PC-9 (cell line): ENCODE measurements around the gene OTP. TPM values are rescaled to one million over a fixed set of nuclear protein-coding genes. Genes with fewer than 3 reads are reported as not detected.

Experiments used
- BruUV-seq: library from RNA; stranded (reverse); fragments of 400-500 nt; replicated peaks from 2 replicates; lab custom pipeline; 2021; lab: Mats Ljungman, UMichigan
- CTCF ChIA-PET: fragments of 300-600 bp; sonication (Branson Sonifier 250); formaldehyde crosslinking; loops from one replicate; lab custom pipeline; 2022; ENCODE audit warnings: antibody characterized with exemption; lab: Charles Lee
- POLR2A ChIA-PET: fragments of 300-600 bp; sonication (Branson Sonifier 250); formaldehyde crosslinking; loops from one replicate; lab custom pipeline; 2022; ENCODE audit warnings: antibody characterized with exemption; ENCODE audit not compliant: unreplicated experiment; lab: Charles Lee
- DNase-seq, 2 experiments: peaks; one replicate each; pipeline versions ENCODE4 v3.0.0 to v3.0.0-alpha.2; 2015 to 2022; ENCODE audit warnings: mixed read lengths in 1 of 2
- H2AFZ ChIP-seq: fragments of 200-600 bp; sonication (generic); 2 replicates; pipeline ENCODE4 v1.8.1; 2017; ENCODE audit warnings: antibody characterized with exemption
- H3F3A ChIP-seq: fragments of 200-600 bp; sonication (generic); 2 replicates; pipeline ENCODE4 v1.8.1; 2017; ENCODE audit warnings: antibody characterized with exemption, mild to moderate bottlenecking, low read depth; ENCODE audit not compliant: insufficient read depth
- H3K27ac ChIP-seq: fragments of 200-600 bp; sonication (generic); 2 replicates; pipeline ENCODE4 v1.6.1; 2016; ENCODE audit warnings: mixed run types
- H3K27me3 ChIP-seq: fragments of 200-600 bp; sonication (generic); 2 replicates; pipeline ENCODE4 v1.6.1; 2016; ENCODE audit warnings: low read depth, mixed run types; ENCODE audit not compliant: insufficient read depth
- H3K36me3 ChIP-seq: fragments of 200-600 bp; sonication (generic); 2 replicates; pipeline ENCODE4 v1.6.1; 2016; ENCODE audit warnings: low read depth, mixed run types
- H3K4me1 ChIP-seq: fragments of 200-600 bp; sonication (generic); replicated peaks from 2 replicates; pipeline ENCODE4 v1.6.1; 2016; ENCODE audit warnings: mixed run types; ENCODE audit not compliant: insufficient read depth
- H3K4me2 ChIP-seq: fragments of 200-600 bp; sonication (generic); 2 replicates; pipeline ENCODE4 v1.6.1; 2017; ENCODE audit warnings: mixed run types
- H3K4me3 ChIP-seq: fragments of 200-600 bp; sonication (generic); 2 replicates; pipeline ENCODE4 v1.6.1; 2016; ENCODE audit warnings: mixed run types
- H3K79me2 ChIP-seq: fragments of 200-600 bp; sonication (generic); 2 replicates; pipeline ENCODE4 v1.6.1; 2017; ENCODE audit warnings: low read depth, mixed run types
- H3K9me2 ChIP-seq: fragments of 200-600 bp; sonication (generic); 2 replicates; pipeline ENCODE4 v1.8.1; 2017; ENCODE audit warnings: mild to moderate bottlenecking; ENCODE audit not compliant: insufficient read depth
- H3K9me3 ChIP-seq: fragments of 200-600 bp; sonication (generic); 2 replicates; pipeline ENCODE4 v1.8.1; 2016; ENCODE audit warnings: low read depth; ENCODE audit not compliant: insufficient read depth
- H4K20me1 ChIP-seq: fragments of 200-600 bp; sonication (generic); 2 replicates; pipeline ENCODE4 v1.8.1; 2017; ENCODE audit not compliant: insufficient read depth
- EZH2 ChIP-seq: fragments of 200-600 bp; sonication (generic); IDR thresholded peaks from 2 replicates; pipeline ENCODE4 v1.8.0; 2017; ENCODE audit warnings: antibody characterized with exemption, low read depth
- intact Hi-C: fragments of 100-400 bp; cut with micrococcal nuclease; formaldehyde crosslinking; loops from one replicate; pipeline ENCODE4 v1.10.0; 2022; ENCODE audit not compliant: unreplicated experiment
- total RNA-seq: library from RNA; stranded (reverse); gene quantifications from 2 replicates; pipeline ENCODE4 v1.2.3, GENCODE V29; 2021
- TF ChIP-seq, protein P1 (sequence below): fragments of 200-600 bp; sonication (generic); conservative IDR thresholded peaks from 2 replicates; pipeline ENCODE4 v1.6.1; 2017; ENCODE audit warnings: mixed run types, antibody characterized with exemption, mild to moderate bottlenecking, moderate library complexity

Gene OTP
- total RNA-seq, 1 experiment from 2014 or later: not detected

- Histone ChIP-seq H3K4me2 (no peak overlapping the region), H3K4me3 (no peak overlapping the region), H4K20me1 (no peaks in the 10 kb centered on the region), H3K9me3 (no peaks in the 10 kb centered on the region), H3K9me2 (no peaks in the 10 kb centered on the region), H3K36me3 (no peaks in the 10 kb centered on the region), H3K27me3 (no peaks in the 10 kb centered on the region), H2AFZ (no peak overlapping the region), H3K27ac (no peak overlapping the region), H3F3A (no peaks in the 10 kb centered on the region), H3K4me1 (no peaks in the 10 kb centered on the region), H3K79me2 (no peaks in the 10 kb centered on the region)
- POLR2A ChIA-PET: no interaction called here
- DNase-seq: no peak
- TF ChIP-seq, protein P1, sequence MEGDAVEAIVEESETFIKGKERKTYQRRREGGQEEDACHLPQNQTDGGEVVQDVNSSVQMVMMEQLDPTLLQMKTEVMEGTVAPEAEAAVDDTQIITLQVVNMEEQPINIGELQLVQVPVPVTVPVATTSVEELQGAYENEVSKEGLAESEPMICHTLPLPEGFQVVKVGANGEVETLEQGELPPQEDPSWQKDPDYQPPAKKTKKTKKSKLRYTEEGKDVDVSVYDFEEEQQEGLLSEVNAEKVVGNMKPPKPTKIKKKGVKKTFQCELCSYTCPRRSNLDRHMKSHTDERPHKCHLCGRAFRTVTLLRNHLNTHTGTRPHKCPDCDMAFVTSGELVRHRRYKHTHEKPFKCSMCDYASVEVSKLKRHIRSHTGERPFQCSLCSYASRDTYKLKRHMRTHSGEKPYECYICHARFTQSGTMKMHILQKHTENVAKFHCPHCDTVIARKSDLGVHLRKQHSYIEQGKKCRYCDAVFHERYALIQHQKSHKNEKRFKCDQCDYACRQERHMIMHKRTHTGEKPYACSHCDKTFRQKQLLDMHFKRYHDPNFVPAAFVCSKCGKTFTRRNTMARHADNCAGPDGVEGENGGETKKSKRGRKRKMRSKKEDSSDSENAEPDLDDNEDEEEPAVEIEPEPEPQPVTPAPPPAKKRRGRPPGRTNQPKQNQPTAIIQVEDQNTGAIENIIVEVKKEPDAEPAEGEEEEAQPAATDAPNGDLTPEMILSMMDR: no peak
- no peak for TF ChIP-seq EZH2
- CTCF ChIA-PET: no interaction called here
- intact Hi-C loops: no loop called here
- BruUV-seq: no TSS peak
Observed at GRCh38 chr5:77658662-77659061, 20.1 kb upstream of the OTP start.

DNA sequence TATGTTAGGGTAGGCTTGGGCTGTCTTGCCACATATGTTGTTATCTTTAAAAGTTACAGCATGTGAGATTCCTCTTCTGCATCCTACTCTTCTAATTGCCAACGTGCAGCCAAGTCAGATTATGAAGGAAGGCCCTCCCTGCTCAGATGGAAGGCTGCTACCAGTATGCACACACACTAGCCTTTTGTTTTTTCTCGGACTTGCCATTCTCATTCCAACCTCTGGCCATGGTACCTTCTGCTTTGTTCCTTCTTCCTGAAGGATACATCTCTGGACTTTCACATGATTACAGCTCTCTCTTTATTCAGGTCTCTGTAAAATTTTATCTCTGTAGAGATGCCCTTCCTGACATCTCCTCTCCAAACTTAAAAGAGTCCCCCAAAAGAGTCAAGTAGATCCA, 12.8 kb upstream of the OTP start:
- no peak for DNase-seq
- H3K79me2 ChIP-seq: no peaks in the 10 kb centered on the region
- H3F3A ChIP-seq: no peaks in the 10 kb centered on the region
- H3K9me3 ChIP-seq: no peaks in the 10 kb centered on the region
- H3K27me3 ChIP-seq: 0 out of 2 replicates have a peak, but pooled peaks cover 9% of the 10 kb centered on the region
- H3K4me1 ChIP-seq: no peaks in the 10 kb centered on the region
- no peak overlapping the region for H2AFZ ChIP-seq
- TF ChIP-seq EZH2: no peak
- TF ChIP-seq, protein P1: no peak
- H3K9me2 ChIP-seq: no peaks in the 10 kb centered on the region
- no peak overlapping the region for H3K4me3 ChIP-seq
- no peak overlapping the region for H3K27ac ChIP-seq
- BruUV-seq: no TSS peak
- intact Hi-C loops: no loop called here
- no peaks in the 10 kb centered on the region for H3K36me3 ChIP-seq
- CTCF ChIA-PET: no interaction called here
- H4K20me1 ChIP-seq: no peaks in the 10 kb centered on the region
- no peak overlapping the region for H3K4me2 ChIP-seq
- POLR2A ChIA-PET: no interaction called here

DNA sequence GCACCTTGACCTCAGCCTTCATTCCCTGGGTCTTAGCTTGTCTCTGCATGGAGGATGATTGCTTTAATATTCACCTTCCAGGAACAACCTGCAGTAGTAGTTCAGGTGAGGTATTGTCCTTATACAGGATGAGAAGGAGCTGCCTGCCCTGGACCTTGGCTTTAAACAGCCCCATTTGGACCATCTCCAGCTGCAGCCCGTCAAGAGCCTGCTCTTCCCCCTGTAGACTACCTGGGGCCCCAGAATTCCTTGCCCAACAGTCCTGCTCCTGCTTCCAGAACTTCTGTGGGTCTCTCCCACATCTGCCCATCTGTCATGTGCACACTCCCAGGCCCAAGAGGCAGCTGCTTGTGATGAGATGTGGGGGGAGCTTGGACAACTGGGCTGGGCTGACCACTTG, 12.2 kb upstream of the OTP start:
- intact Hi-C loops: no loop called here
- no peak for DNase-seq
- H3K79me2 ChIP-seq: no peaks in the 10 kb centered on the region
- no peaks in the 10 kb centered on the region for H4K20me1 ChIP-seq
- no peaks in the 10 kb centered on the region for H3F3A ChIP-seq
- H3K27ac ChIP-seq: no peak overlapping the region
- no peaks in the 10 kb centered on the region for H3K9me3 ChIP-seq
- no peaks in the 10 kb centered on the region for H3K36me3 ChIP-seq
- TF ChIP-seq, protein P1: no peak
- no peak for TF ChIP-seq EZH2
- no peaks in the 10 kb centered on the region for H3K9me2 ChIP-seq
- no peaks in the 10 kb centered on the region for H3K4me1 ChIP-seq
- H2AFZ ChIP-seq: no peak overlapping the region
- H3K4me3 ChIP-seq: no peak overlapping the region
- 0 out of 2 replicates have a peak, but pooled peaks cover 9% of the 10 kb centered on the region for H3K27me3 ChIP-seq
- ChIA-PET POLR2A (no interaction called here), CTCF (no interaction called here)
- BruUV-seq: no TSS peak
- H3K4me2 ChIP-seq: no peak overlapping the region
